ENCODE results near the gene C3.

DNA sequence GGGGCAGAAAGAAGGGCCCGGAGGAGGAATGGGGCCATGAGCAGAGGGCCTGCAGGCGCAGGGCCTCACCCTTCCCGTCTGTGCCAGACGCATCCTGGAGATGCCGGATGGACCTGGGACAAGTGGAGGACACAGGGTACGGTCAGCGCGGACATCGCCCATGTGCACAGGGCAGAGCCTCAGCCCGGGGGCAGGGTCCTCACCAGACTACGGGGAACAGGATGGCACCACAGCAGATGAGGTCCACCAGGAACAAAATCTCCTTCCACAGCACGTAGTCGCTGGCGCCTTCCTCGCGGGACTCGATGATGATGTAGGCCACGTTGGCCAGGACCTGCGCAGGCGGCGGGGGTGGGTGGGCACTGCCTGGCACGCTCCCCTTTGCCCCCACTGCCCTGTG, 11.4 kb upstream of the C3 start:
- TF ChIP-seq, protein P1, sequence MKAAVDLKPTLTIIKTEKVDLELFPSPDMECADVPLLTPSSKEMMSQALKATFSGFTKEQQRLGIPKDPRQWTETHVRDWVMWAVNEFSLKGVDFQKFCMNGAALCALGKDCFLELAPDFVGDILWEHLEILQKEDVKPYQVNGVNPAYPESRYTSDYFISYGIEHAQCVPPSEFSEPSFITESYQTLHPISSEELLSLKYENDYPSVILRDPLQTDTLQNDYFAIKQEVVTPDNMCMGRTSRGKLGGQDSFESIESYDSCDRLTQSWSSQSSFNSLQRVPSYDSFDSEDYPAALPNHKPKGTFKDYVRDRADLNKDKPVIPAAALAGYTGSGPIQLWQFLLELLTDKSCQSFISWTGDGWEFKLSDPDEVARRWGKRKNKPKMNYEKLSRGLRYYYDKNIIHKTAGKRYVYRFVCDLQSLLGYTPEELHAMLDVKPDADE (CRISPR knock-in tag; IDR thresholded peaks at IDR 0.05) = no peak
- no peak for TF ChIP-seq UBTF (CRISPR knock-in tag; IDR thresholded peaks at IDR 0.05)
